Cardiac muscle cell (in vitro differentiated cells and primary cell): ENCODE data around the gene RETSAT. TPM values are rescaled to one million over a fixed set of nuclear protein-coding genes. Genes with fewer than 3 reads are reported as not detected.

Source experiments
- DNase-seq, 2 donors: peaks; one replicate each; pipeline versions ENCODE4 v3.0.0 to v3.0.0-alpha.2; 2010 to 2017; ENCODE audit warnings: low read depth in 1 of 2, low spot score in 1 of 2
- H3K27ac ChIP-seq: fragments of 200-600 bp; sonication (generic); 2 replicates; pipeline ENCODE4 v1.5.1; 2016
- H3K27me3 ChIP-seq: fragments of 200-600 bp; sonication (generic); 2 replicates; pipeline ENCODE4 v1.6.0; 2016; ENCODE audit warnings: control low read depth
- H3K36me3 ChIP-seq: fragments of 200-600 bp; sonication (generic); 2 replicates; pipeline ENCODE4 v1.5.1; 2016; ENCODE audit warnings: control low read depth
- H3K4me1 ChIP-seq: fragments of 200-600 bp; sonication (generic); 2 replicates; pipeline ENCODE4 v1.8.1; 2017; ENCODE audit warnings: low read depth, mild to moderate bottlenecking, mixed run types
- H3K4me3 ChIP-seq: fragments of 200-600 bp; sonication (generic); 2 replicates; pipeline ENCODE4 v1.5.1; 2016; ENCODE audit warnings: mild to moderate bottlenecking
- H3K9me3 ChIP-seq: fragments of 200-600 bp; sonication (generic); 2 replicates; pipeline ENCODE4 v1.5.1; 2017; ENCODE audit warnings: low read depth, mild to moderate bottlenecking, control low read depth
- polyA plus RNA-seq: library from polyadenylated mRNA; unstranded; fragments of >200 nt; fragmentation: Nextera tagmentation; extraction: Ambion mirVana; gene quantifications from 2 replicates; pipeline ENCODE4 v1.2.1, GENCODE V29; 2016
- total RNA-seq: library from RNA; depleted of rRNA; stranded (reverse); fragments of >200 nt; gene quantifications from 2 replicates; pipeline ENCODE4 v1.2.3, GENCODE V29; 2016
- TF ChIP-seq, protein P1 (sequence below): IDR thresholded peaks from 2 replicates; pipeline ENCODE4 v1.5.1; 2012; ENCODE audit warnings: low read depth, mild to moderate bottlenecking, low read length

Gene RETSAT
- total and polyA plus RNA-seq, 2 experiments from 2014 or later = 5.7 to 17.6 TPM

GRCh38 chr2:85377083-85377482 lies 22.8 kb upstream of the RETSAT start:
- TF ChIP-seq, protein P1, sequence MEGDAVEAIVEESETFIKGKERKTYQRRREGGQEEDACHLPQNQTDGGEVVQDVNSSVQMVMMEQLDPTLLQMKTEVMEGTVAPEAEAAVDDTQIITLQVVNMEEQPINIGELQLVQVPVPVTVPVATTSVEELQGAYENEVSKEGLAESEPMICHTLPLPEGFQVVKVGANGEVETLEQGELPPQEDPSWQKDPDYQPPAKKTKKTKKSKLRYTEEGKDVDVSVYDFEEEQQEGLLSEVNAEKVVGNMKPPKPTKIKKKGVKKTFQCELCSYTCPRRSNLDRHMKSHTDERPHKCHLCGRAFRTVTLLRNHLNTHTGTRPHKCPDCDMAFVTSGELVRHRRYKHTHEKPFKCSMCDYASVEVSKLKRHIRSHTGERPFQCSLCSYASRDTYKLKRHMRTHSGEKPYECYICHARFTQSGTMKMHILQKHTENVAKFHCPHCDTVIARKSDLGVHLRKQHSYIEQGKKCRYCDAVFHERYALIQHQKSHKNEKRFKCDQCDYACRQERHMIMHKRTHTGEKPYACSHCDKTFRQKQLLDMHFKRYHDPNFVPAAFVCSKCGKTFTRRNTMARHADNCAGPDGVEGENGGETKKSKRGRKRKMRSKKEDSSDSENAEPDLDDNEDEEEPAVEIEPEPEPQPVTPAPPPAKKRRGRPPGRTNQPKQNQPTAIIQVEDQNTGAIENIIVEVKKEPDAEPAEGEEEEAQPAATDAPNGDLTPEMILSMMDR = no peak
- H3K27ac ChIP-seq = no peak overlapping the region
- H3K36me3 ChIP-seq = peaks cover 10% of the 10 kb centered on the region
- no peaks in the 10 kb centered on the region for H3K9me3 ChIP-seq
- DNase-seq = no peak
- no peaks in the 10 kb centered on the region for H3K4me1 ChIP-seq
- H3K27me3 ChIP-seq = no peaks in the 10 kb centered on the region
- H3K4me3 ChIP-seq = no peak overlapping the region

GRCh38 chr2:85376291-85377065 lies 22.1 kb upstream of the RETSAT start:
- Histone ChIP-seq H3K9me3 (no peaks in the 10 kb centered on the region), H3K36me3 (peaks cover 10% of the 10 kb centered on the region), H3K27ac (no peak overlapping the region), H3K4me1 (no peaks in the 10 kb centered on the region), H3K27me3 (no peaks in the 10 kb centered on the region), H3K4me3 (no peak overlapping the region)
- no peak for DNase-seq
- TF ChIP-seq, protein P1 = no peak

- H3K36me3 ChIP-seq = no peaks in the 10 kb centered on the region
- H3K27me3 ChIP-seq = no peaks in the 10 kb centered on the region
- TF ChIP-seq, protein P1 = no peak
- no peaks in the 10 kb centered on the region for H3K4me1 ChIP-seq
- no peak overlapping the region for H3K27ac ChIP-seq
- no peaks in the 10 kb centered on the region for H3K9me3 ChIP-seq
- H3K4me3 ChIP-seq = no peak overlapping the region
- DNase-seq = no peak
These were observed 16.7 kb upstream of the RETSAT start for GRCh38 chr2:85371045-85371444.

DNA sequence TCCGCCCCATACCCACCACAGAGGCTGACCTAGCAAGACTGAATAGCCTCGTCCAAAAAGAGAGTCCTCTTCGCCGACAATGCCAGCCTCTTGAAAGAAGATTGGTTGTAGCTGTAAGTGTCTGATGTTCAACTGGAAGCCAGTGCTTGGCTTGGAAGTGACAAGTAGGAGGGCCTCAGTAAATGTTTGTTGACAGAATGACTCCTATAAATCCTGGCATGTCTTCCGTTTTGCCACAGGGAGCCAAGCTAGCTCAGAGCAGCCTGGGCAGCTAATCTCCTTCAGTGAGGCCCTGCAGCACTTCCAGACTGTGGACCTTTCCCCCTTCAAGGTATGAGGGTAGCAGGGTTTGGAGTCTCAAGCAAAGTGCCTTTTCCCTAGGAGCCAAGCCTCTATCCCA lies 15.2 kb upstream of the RETSAT start:
- no peak for DNase-seq
- Histone ChIP-seq H3K36me3 (no peaks in the 10 kb centered on the region), H3K4me3 (no peak overlapping the region), H3K4me1 (no peaks in the 10 kb centered on the region), H3K27ac (no peak overlapping the region), H3K9me3 (no peaks in the 10 kb centered on the region), H3K27me3 (no peaks in the 10 kb centered on the region)
- TF ChIP-seq, protein P1 = no peak

DNA sequence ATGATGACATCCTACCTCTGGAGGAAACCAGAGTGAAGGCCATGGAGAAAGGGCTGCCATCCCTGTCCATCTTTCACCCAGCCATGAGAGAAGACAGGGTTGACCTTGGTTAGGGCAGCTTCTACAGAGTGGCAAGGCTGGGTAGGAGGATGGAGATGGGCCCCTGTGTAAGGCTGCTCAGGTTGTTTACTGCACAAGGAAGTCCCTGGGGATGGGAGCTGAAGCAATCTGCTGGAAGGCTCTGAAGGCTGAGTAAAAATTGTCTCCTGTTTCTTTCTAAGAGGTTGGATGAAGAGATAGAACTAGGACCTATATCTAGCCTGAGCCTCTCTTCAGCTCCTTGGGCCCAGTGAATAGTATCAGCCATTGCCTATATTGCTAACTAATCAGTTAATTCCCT lies 14.6 kb upstream of the RETSAT start:
- TF ChIP-seq, protein P1 = no peak
- no peak overlapping the region for H3K4me3 ChIP-seq
- DNase-seq = no peak
- no peaks in the 10 kb centered on the region for H3K4me1 ChIP-seq
- H3K36me3 ChIP-seq = no peaks in the 10 kb centered on the region
- no peak overlapping the region for H3K27ac ChIP-seq
- no peaks in the 10 kb centered on the region for H3K27me3 ChIP-seq
- H3K9me3 ChIP-seq = no peaks in the 10 kb centered on the region
